Kidney epithelial cell (primary cell): ENCODE measurements around the gene SGPL1. TPM values are rescaled to one million over a fixed set of nuclear protein-coding genes. Genes with fewer than 3 reads are reported as not detected.

ENCODE experiments used
- DNase-seq: peaks from one replicate; pipeline ENCODE4 v3.0.0-alpha.2; 2010; ENCODE audit warnings: low read depth
- H3K27me3 ChIP-seq: 2 replicates; pipeline ENCODE4 v1.6.0; 2011; ENCODE audit warnings: low read length; ENCODE audit not compliant: control insufficient read depth, insufficient read depth
- H3K36me3 ChIP-seq: 2 replicates; pipeline ENCODE4 v1.5.1; 2011; ENCODE audit warnings: low read length; ENCODE audit not compliant: control insufficient read depth, insufficient read depth
- H3K4me3 ChIP-seq: 2 replicates; pipeline ENCODE4 v1.5.1; 2011; ENCODE audit warnings: low read depth, mild to moderate bottlenecking, control low read depth, low read length
- total RNA-seq: library from RNA; depleted of rRNA; stranded (reverse); fragments of >200 nt; gene quantifications from 2 replicates; pipeline ENCODE4 v1.2.3, GENCODE V29; 2015
- TF ChIP-seq, protein P1 (sequence below): IDR thresholded peaks from 2 replicates; pipeline ENCODE4 v1.5.1; 2011; ENCODE audit warnings: mild to moderate bottlenecking, moderate library complexity, low read length, control low read depth, inconsistent platforms; ENCODE audit not compliant: insufficient read depth, poor library complexity, severe bottlenecking

The SGPL1 gene
- total RNA-seq, 1 donor from 2014 or later, result 83.5 TPM

DNA sequence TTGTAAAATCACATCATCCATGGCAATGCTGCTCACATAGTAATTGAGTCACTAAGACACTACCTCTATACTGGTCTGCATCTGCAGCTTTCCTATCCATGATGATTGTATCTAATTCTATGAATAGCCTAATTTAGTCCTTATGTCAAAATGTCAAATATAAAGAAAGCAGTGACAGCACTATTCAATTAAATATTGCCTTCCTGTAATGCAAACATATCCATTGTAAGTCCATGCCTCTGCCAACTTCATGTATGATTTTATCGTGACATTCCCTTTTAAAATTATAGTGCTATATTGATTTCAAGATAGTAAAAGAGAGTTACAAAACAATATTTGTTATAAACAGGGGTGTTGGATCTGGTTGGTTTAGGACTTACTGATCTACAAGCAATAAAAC is 4.8 kb upstream of the SGPL1 start:
- Histone ChIP-seq H3K27me3 (peaks cover 3% of the 10 kb centered on the region), H3K4me3 (no peak overlapping the region), H3K36me3 (no peaks in the 10 kb centered on the region)
- no peak for DNase-seq
- TF ChIP-seq, protein P1, sequence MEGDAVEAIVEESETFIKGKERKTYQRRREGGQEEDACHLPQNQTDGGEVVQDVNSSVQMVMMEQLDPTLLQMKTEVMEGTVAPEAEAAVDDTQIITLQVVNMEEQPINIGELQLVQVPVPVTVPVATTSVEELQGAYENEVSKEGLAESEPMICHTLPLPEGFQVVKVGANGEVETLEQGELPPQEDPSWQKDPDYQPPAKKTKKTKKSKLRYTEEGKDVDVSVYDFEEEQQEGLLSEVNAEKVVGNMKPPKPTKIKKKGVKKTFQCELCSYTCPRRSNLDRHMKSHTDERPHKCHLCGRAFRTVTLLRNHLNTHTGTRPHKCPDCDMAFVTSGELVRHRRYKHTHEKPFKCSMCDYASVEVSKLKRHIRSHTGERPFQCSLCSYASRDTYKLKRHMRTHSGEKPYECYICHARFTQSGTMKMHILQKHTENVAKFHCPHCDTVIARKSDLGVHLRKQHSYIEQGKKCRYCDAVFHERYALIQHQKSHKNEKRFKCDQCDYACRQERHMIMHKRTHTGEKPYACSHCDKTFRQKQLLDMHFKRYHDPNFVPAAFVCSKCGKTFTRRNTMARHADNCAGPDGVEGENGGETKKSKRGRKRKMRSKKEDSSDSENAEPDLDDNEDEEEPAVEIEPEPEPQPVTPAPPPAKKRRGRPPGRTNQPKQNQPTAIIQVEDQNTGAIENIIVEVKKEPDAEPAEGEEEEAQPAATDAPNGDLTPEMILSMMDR, result no peak

DNA sequence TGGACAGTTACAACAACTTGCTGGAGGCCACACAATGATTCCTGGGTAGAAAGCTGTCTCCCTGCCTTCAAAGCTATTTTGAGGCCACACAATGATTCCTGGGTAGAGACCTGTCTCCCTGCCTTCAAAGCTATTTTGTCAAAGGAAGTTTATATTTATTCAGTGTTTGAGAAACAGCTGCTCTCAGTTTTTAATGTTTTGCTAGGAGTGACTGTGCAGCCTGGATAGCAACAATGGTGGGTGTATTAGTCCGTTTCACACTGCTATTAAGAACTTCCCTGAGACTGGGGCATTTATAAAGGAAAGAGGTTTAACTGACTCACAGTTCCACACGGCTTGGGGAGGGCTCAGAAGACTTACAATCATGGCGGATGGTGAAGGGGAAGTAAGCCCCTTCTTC is 3.9 kb upstream of the SGPL1 start:
- DNase-seq, result no peak
- Histone ChIP-seq H3K4me3 (no peak overlapping the region), H3K36me3 (no peaks in the 10 kb centered on the region), H3K27me3 (peaks cover 3% of the 10 kb centered on the region)
- TF ChIP-seq, protein P1, result no peak

DNA sequence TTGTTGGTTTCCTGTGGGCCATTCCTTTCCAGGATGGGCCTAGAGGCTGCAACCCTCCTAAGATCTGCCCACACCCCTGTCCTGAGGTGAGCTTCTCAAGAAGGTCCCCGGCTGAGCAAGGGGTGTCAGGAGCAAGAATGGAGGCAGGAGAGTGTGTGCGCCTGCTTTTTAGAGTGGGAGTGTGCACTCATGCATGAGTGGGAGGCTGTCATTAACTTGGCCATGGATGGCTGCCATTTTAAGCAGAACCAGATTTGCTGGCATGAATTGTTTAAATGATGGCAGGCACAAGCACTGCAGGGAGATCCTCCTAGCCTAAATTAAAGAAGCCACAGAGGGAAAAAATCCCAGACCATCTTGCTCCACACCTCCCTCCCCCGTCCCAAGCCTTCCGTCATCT is 2.9 kb upstream of the SGPL1 start:
- no peak for DNase-seq
- Histone ChIP-seq H3K27me3 (peaks cover 3% of the 10 kb centered on the region), H3K4me3 (no peak overlapping the region), H3K36me3 (no peaks in the 10 kb centered on the region)
- TF ChIP-seq, protein P1, result no peak

DNA sequence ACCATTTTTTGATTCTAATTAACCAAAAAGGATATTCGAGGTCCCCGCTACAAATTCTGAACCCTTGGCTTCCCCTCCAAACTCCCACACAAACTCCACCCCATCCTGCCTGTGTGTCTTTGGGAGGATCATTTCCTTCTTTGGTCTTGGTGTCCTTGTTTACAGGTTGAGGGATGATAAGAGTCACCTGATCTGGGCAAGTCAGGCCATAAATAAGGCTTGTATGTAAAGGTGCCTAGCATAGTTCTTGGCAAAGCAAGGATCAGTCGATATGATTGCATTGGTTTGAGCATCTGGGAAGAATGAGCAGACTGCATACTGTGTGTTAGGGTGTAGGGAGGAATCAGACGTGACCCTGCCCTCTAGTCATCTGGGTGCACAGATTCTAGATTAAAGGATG is 1.6 kb upstream of the SGPL1 start:
- Histone ChIP-seq H3K36me3 (no peaks in the 10 kb centered on the region), H3K4me3 (no peak overlapping the region), H3K27me3 (peaks cover 3% of the 10 kb centered on the region)
- TF ChIP-seq, protein P1, result no peak
- no peak for DNase-seq

DNA sequence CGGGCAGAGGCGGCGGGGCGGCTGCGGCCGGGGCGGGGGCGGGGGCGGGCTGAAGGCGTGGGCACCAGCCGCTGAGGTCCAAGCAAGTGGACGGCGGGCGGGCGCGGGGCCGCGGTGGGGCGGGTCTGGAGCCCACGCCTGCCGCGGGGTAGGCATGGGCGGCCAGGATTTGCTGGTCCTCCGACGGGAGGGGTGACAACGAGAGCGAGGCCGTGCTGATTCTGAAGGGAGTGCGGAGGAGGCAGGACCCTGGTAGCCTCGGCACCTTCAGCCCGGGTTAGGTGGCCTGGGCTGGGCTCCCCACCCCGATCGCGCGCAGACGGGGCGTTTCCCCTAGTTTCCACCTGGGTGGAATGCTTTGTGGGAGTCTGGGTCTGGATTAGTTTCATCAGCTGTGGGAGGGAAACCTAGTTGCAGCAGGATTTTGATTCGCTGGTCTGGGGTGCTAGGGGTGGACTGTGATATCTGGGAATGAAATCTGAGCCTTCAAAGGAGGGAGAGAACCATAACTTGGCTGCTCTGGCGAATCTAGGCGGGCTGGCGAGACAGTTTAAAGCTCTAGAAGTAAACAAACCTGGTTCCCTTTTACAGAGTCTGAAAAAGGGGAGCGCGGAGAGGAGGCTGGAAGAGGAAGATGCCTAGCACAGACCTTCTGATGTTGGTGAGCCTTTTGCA is 609 bp downstream of the SGPL1 start:
- Histone ChIP-seq H3K4me3 (peak overlapping the region; percentile 63), H3K36me3 (no peaks in the 10 kb centered on the region), H3K27me3 (peaks cover 3% of the 10 kb centered on the region)
- TF ChIP-seq, protein P1, result no peak
- peak; percentile 68 for DNase-seq
